Keratinocyte (primary cell): Measurements from ENCODE around the gene MYO1D. TPM values are rescaled to one million over a fixed set of nuclear protein-coding genes. Genes with fewer than 3 reads are reported as not detected.

Source experiments
- DNase-seq: peaks from one replicate; pipeline ENCODE4 v3.0.0-alpha.2; 2011; ENCODE audit warnings: low read depth, missing footprints, low spot score
- FAIRE-seq: peaks from 2 replicates; lab custom pipeline; 2011; peaks lifted over from hg19 to GRCh38; lab: Jason Lieb, UNC
- H2AFZ ChIP-seq: 2 replicates; pipeline ENCODE4 v1.6.0; 2012; ENCODE audit warnings: low read length, control low read depth, inconsistent platforms; ENCODE audit not compliant: control insufficient read depth
- H3K27ac ChIP-seq: 2 replicates; pipeline ENCODE4 v1.5.1; 2011; ENCODE audit warnings: low read length; ENCODE audit not compliant: control insufficient read depth, insufficient read depth
- H3K27me3 ChIP-seq: 3 replicates; pipeline ENCODE4 v1.6.0; 2011; ENCODE audit warnings: low read length; ENCODE audit not compliant: control insufficient read depth, insufficient read depth; ENCODE audit errors: extremely low read depth
- H3K36me3 ChIP-seq, 2 experiments: 2 replicates in 1 of 2; 3 replicates in 1 of 2; pipeline ENCODE4 v1.5.1; 2011; ENCODE audit warnings: low read length in 2 of 2, mild to moderate bottlenecking in 1 of 2; ENCODE audit not compliant: control insufficient read depth in 2 of 2, insufficient read depth in 2 of 2; ENCODE audit errors: extremely low read depth in 1 of 2
- H3K4me1 ChIP-seq: 3 replicates; pipeline ENCODE4 v1.5.1; 2011; ENCODE audit warnings: low read length; ENCODE audit not compliant: control insufficient read depth, insufficient read depth; ENCODE audit errors: extremely low read depth
- H3K4me2 ChIP-seq: 3 replicates; pipeline ENCODE4 v1.6.0; 2011; ENCODE audit warnings: low read depth, low read length; ENCODE audit not compliant: control insufficient read depth, insufficient read depth; ENCODE audit errors: extremely low read depth
- H3K4me3 ChIP-seq, 3 experiments: fragments of 200-600 bp in 1 of 3; sonication (generic) in 1 of 3; 2 replicates in 2 of 3; 3 replicates in 1 of 3; pipeline ENCODE4 v1.5.1; 2011 to 2016; ENCODE audit warnings: low read length in 3 of 3, mild to moderate bottlenecking in 3 of 3, control low read depth in 2 of 3, inconsistent platforms in 1 of 3, low read depth in 1 of 3, mixed read lengths in 1 of 3, mixed run types in 1 of 3, moderate library complexity in 1 of 3; ENCODE audit not compliant: control insufficient read depth in 2 of 3, insufficient read depth in 2 of 3; ENCODE audit errors: extremely low read depth in 1 of 3
- H3K79me2 ChIP-seq: 2 replicates; pipeline ENCODE4 v1.6.0; 2012; ENCODE audit warnings: low read length; ENCODE audit not compliant: control insufficient read depth, insufficient read depth
- H3K9ac ChIP-seq: 3 replicates; pipeline ENCODE4 v1.6.0; 2011; ENCODE audit warnings: low read length; ENCODE audit not compliant: control insufficient read depth, insufficient read depth; ENCODE audit errors: extremely low read depth
- H3K9me1 ChIP-seq: 3 replicates; pipeline ENCODE4 v1.6.0; 2011; ENCODE audit warnings: low read length; ENCODE audit not compliant: control insufficient read depth, insufficient read depth; ENCODE audit errors: extremely low read depth
- H3K9me3 ChIP-seq: 2 replicates; pipeline ENCODE4 v1.5.1; 2012; ENCODE audit warnings: low read depth, low read length; ENCODE audit not compliant: control insufficient read depth
- H4K20me1 ChIP-seq: 3 replicates; pipeline ENCODE4 v1.6.0; 2011; ENCODE audit warnings: low read length; ENCODE audit not compliant: control insufficient read depth, insufficient read depth; ENCODE audit errors: extremely low read depth
- CTCF ChIP-seq, 3 experiments: IDR thresholded peaks in 1 of 3; conservative IDR thresholded peaks in 1 of 3; optimal IDR thresholded peaks in 1 of 3; 2 replicates in 2 of 3; 3 replicates in 1 of 3; pipeline versions ENCODE3 to v1.5.1; 2011; ENCODE audit warnings: low read length in 3 of 3, mild to moderate bottlenecking in 3 of 3, moderate library complexity in 2 of 3, control low read depth in 1 of 3, inconsistent platforms in 1 of 3; ENCODE audit not compliant: insufficient read depth in 2 of 3; ENCODE audit errors: extremely low read depth in 1 of 3
- EZH2 ChIP-seq: IDR thresholded peaks from one replicate; pipeline ENCODE4 v1.6.1; 2012; ENCODE audit warnings: inconsistent platforms, mild to moderate bottlenecking, low read length, moderate library complexity
- dilution Hi-C: fragments of 300-500 bp; cut with MboI; formaldehyde crosslinking; loops from one replicate; pipeline ENCODE4 v1.7.0; 2020; ENCODE audit warnings: low sequenced_read_pairs; ENCODE audit not compliant: extremely low pct_ligation_motif_present
- polyA plus RNA-seq, 5 experiments: library from polyadenylated mRNA; depleted of rRNA in 3 of 5; stranded (reverse) in 3 of 5; stranded (forward) in 1 of 5; unstranded in 1 of 5; fragments of >200 nt; gene quantifications; 1 replicate in 1 of 5; 2 replicates in 3 of 5; 3 replicates in 1 of 5; pipeline versions ENCODE4 v1.2.1 to v1.2.3, GENCODE V29; 2011 to 2012; ENCODE audit warnings: missing spikeins in 2 of 5, low read depth in 1 of 5, low replicate concordance in 1 of 5

The MYO1D gene
- polyA plus RNA-seq, 1 donor (not counting 4 experiments of a cell fraction or from before 2014, with no cell fraction given), result 33.7 TPM

GRCh38 chr17:32828822-32829221, 48.1 kb downstream of the MYO1D start:
- DNase-seq (no peak), FAIRE-seq (peak; percentile 68)
- Histone ChIP-seq H3K27me3 (no peaks in the 10 kb centered on the region), H3K4me3 (peak overlapping the region in 1 of 3 experiments; percentile 3), H3K79me2 (peaks cover 10% of the 10 kb centered on the region), H3K4me1 (peaks cover 21% of the 10 kb centered on the region), H3K9me1 (no peaks in the 10 kb centered on the region), H3K36me3 (no peaks in the 10 kb centered on the region), H2AFZ (no peak overlapping the region), H3K27ac (peak overlapping the region; percentile 74), H3K9me3 (no peaks in the 10 kb centered on the region), H3K4me2 (peak overlapping the region; percentile 63), H4K20me1 (no peaks in the 10 kb centered on the region), H3K9ac (no peak overlapping the region)
- no peak for TF ChIP-seq CTCF (optimal IDR thresholded peaks at IDR 0.05 in 1 of 3, IDR thresholded peaks at IDR 0.05 in 1 of 3, conservative IDR thresholded peaks at IDR 0.05 in 1 of 3; ENCODE audit: extremely low read depth in 1 of 3, insufficient read depth in 2 of 3, low read length in 3 of 3)
- no peak for TF ChIP-seq EZH2
- dilution Hi-C loops, result no loop called here

- no peaks in the 10 kb centered on the region for H3K36me3 ChIP-seq
- no peaks in the 10 kb centered on the region for H3K9me1 ChIP-seq
- H3K4me1 ChIP-seq, result peaks cover 26% of the 10 kb centered on the region
- H3K4me3 ChIP-seq, result no peak overlapping the region
- H3K4me2 ChIP-seq, result no peak overlapping the region
- H3K27me3 ChIP-seq, result no peaks in the 10 kb centered on the region
- dilution Hi-C loops, result no loop called here
- TF ChIP-seq EZH2, result no peak
- no peak for TF ChIP-seq CTCF (optimal IDR thresholded peaks at IDR 0.05 in 1 of 3, IDR thresholded peaks at IDR 0.05 in 1 of 3, conservative IDR thresholded peaks at IDR 0.05 in 1 of 3; ENCODE audit: extremely low read depth in 1 of 3, insufficient read depth in 2 of 3, low read length in 3 of 3)
- FAIRE-seq (no peak), DNase-seq (no peak)
- no peaks in the 10 kb centered on the region for H3K9me3 ChIP-seq
- no peak overlapping the region for H3K27ac ChIP-seq
- no peak overlapping the region for H3K9ac ChIP-seq
- no peaks in the 10 kb centered on the region for H4K20me1 ChIP-seq
- H2AFZ ChIP-seq, result no peak overlapping the region
- peaks cover 7% of the 10 kb centered on the region for H3K79me2 ChIP-seq
Measured at GRCh38 chr17:32827227-32827626, 49.7 kb downstream of the MYO1D start.
